SK-N-SH (cell line): ENCODE data around the gene OR2H2. TPM values are rescaled to one million over a fixed set of nuclear protein-coding genes. Genes with fewer than 3 reads are reported as not detected.

Experiments
- CTCF ChIA-PET: fragments of 300-600, 350-600 bp; formaldehyde crosslinking; extraction: SDS; loops from one replicate; lab custom pipeline; 2021; lab: Yijun Ruan, JAX
- POLR2A ChIA-PET: fragments of 350-600 bp; sonication (Branson Sonifier 250); formaldehyde crosslinking; extraction: SDS; loops from one replicate; lab custom pipeline; 2020; ENCODE audit warnings: antibody characterized with exemption, inconsistent platforms; lab: Yijun Ruan, JAX
- DNase-seq: peaks from one replicate; pipeline ENCODE4 v3.0.0; 2012
- H2AFZ ChIP-seq: fragments of 200-600 bp; sonication (generic); 2 replicates; pipeline ENCODE4 v1.8.1; 2016; ENCODE audit warnings: antibody characterized with exemption, mild to moderate bottlenecking, low read depth
- H3F3A ChIP-seq: fragments of 200-600 bp; sonication (generic); replicated peaks from 2 replicates; pipeline ENCODE3; 2016; ENCODE audit warnings: antibody characterized with exemption, mild to moderate bottlenecking; ENCODE audit not compliant: insufficient read depth
- H3K27ac ChIP-seq, 2 experiments: fragments of 200-500 bp in 1 of 2; fragments of 200-600 bp in 1 of 2; sonication (Bioruptor generic) in 1 of 2; sonication (generic), shearing (Covaris generic) in 1 of 2; 2 replicates each; pipeline versions ENCODE4 v1.5.1 to v1.6.1; 2014 to 2016; ENCODE audit warnings: low read depth in 2 of 2, inconsistent platforms in 1 of 2, low read length in 1 of 2, mild to moderate bottlenecking in 1 of 2, mixed read lengths in 1 of 2
- H3K27me3 ChIP-seq: fragments of 200-600 bp; sonication (generic), shearing (Covaris generic); 2 replicates; pipeline ENCODE4 v1.6.1; 2016; ENCODE audit warnings: mixed run types; ENCODE audit not compliant: insufficient read depth
- H3K36me3 ChIP-seq, 2 experiments: fragments of 200-500 bp in 1 of 2; fragments of 200-600 bp in 1 of 2; sonication (Bioruptor generic) in 1 of 2; sonication (generic) in 1 of 2; replicated peaks in 1 of 2; 2 replicates each; pipeline versions ENCODE3 to v1.5.1; 2014 to 2016; ENCODE audit warnings: low read length in 1 of 2, mild to moderate bottlenecking in 1 of 2; ENCODE audit not compliant: insufficient read depth in 2 of 2, control insufficient read depth in 1 of 2
- H3K4me1 ChIP-seq, 2 experiments: fragments of 200-500 bp in 1 of 2; fragments of 200-600 bp in 1 of 2; sonication (Bioruptor generic) in 1 of 2; sonication (generic), shearing (Covaris generic) in 1 of 2; 2 replicates each; pipeline versions ENCODE4 v1.5.1 to v1.6.1; 2014 to 2016; ENCODE audit warnings: low read depth in 1 of 2, low read length in 1 of 2, mixed run types in 1 of 2; ENCODE audit not compliant: insufficient read depth in 2 of 2, control insufficient read depth in 1 of 2
- H3K4me2 ChIP-seq: fragments of 200-600 bp; sonication (generic), shearing (Covaris generic); 2 replicates; pipeline ENCODE4 v1.6.1; 2017; ENCODE audit warnings: mixed run types
- H3K4me3 ChIP-seq, 2 experiments: fragments of 200-500 bp in 1 of 2; fragments of 200-600 bp in 1 of 2; sonication (Bioruptor generic) in 1 of 2; sonication (generic), shearing (Covaris generic) in 1 of 2; 2 replicates each; pipeline versions ENCODE4 v1.5.1 to v1.8.1; 2014 to 2016; ENCODE audit warnings: low read depth in 2 of 2, inconsistent platforms in 1 of 2, low read length in 1 of 2, mild to moderate bottlenecking in 1 of 2, mixed read lengths in 1 of 2, moderate library complexity in 1 of 2
- H3K79me2 ChIP-seq: fragments of 200-600 bp; sonication (generic); 2 replicates; pipeline ENCODE4 v1.8.1; 2017; ENCODE audit warnings: mild to moderate bottlenecking; ENCODE audit not compliant: insufficient read depth
- H3K9ac ChIP-seq: fragments of 200-600 bp; sonication (generic); 2 replicates; pipeline ENCODE4 v1.6.1; 2017; ENCODE audit warnings: mixed run types
- H3K9me2 ChIP-seq: fragments of 200-600 bp; sonication (generic); 2 replicates; pipeline ENCODE4 v1.6.1; 2017; ENCODE audit warnings: mixed run types
- H3K9me3 ChIP-seq: fragments of 200-600 bp; sonication (generic); 2 replicates; pipeline ENCODE4 v1.6.1; 2017; ENCODE audit warnings: mixed run types, mild to moderate bottlenecking, moderate library complexity
- H4K20me1 ChIP-seq: fragments of 200-600 bp; sonication (generic); 2 replicates; pipeline ENCODE4 v1.6.1; 2017; ENCODE audit warnings: mild to moderate bottlenecking, mixed run types; ENCODE audit not compliant: insufficient read depth
- FOXJ3 ChIP-seq: sonication (generic); formaldehyde crosslinking; IDR thresholded peaks from 2 replicates; pipeline ENCODE4 v1.5.1; 2020; ENCODE audit warnings: mild to moderate bottlenecking, missing genetic modification reagents
- NRF1 ChIP-seq: IDR thresholded peaks from 2 replicates; pipeline ENCODE4 v1.6.1; 2012; ENCODE audit warnings: low read depth, mild to moderate bottlenecking, low read length
- POLR2AphosphoS5 ChIP-seq: IDR thresholded peaks from 2 replicates; pipeline ENCODE4 v1.6.1; 2012; ENCODE audit warnings: low read depth, low read length
- SMC3 ChIP-seq: IDR thresholded peaks from 2 replicates; pipeline ENCODE4 v1.6.1; 2012; ENCODE audit warnings: low read depth, low read length, improper control_type of control experiment
- TAF1 ChIP-seq: IDR thresholded peaks from 2 replicates; pipeline ENCODE4 v1.6.1; 2012; ENCODE audit warnings: low read depth, mild to moderate bottlenecking, low read length, moderate library complexity, borderline replicate concordance
- WGBS: methylation state at CpG from one replicate; pipeline ENCODE4 v1.1.6; 2017; ENCODE audit warnings: low lambda C conversion rate; 5-methylcytosine and 5-hydroxymethylcytosine counted together
- polyA plus RNA-seq, 3 experiments: library from polyadenylated mRNA; depleted of rRNA; stranded (reverse); fragments of >200 nt; gene quantifications; 2 replicates each; pipeline ENCODE4 v1.2.3, GENCODE V29; 2012
- TF ChIP-seq, protein P1 (sequence below): IDR thresholded peaks from 2 replicates; pipeline ENCODE4 v1.4.0; 2012; ENCODE audit warnings: low read depth, borderline replicate concordance
- TF ChIP-seq, protein P2 (sequence below): IDR thresholded peaks from 2 replicates; pipeline ENCODE4 v1.4.0; 2012; ENCODE audit warnings: low read depth, borderline replicate concordance
- TF ChIP-seq, protein P3 (sequence below): IDR thresholded peaks from 2 replicates; pipeline ENCODE4 v1.6.1; 2012; ENCODE audit warnings: mild to moderate bottlenecking, low read depth, low read length, moderate library complexity
- TF ChIP-seq, protein P4 (sequence below): fragments of 150-350 bp; IDR thresholded peaks from 2 replicates; pipeline ENCODE4 v1.6.1; 2017; ENCODE audit warnings: antibody characterized with exemption, low read length, low read depth, borderline replicate concordance

Gene OR2H2
- polyA plus RNA-seq, 1 of the 3 experiments (the other 2 are of a cell fraction) = not detected

DNA sequence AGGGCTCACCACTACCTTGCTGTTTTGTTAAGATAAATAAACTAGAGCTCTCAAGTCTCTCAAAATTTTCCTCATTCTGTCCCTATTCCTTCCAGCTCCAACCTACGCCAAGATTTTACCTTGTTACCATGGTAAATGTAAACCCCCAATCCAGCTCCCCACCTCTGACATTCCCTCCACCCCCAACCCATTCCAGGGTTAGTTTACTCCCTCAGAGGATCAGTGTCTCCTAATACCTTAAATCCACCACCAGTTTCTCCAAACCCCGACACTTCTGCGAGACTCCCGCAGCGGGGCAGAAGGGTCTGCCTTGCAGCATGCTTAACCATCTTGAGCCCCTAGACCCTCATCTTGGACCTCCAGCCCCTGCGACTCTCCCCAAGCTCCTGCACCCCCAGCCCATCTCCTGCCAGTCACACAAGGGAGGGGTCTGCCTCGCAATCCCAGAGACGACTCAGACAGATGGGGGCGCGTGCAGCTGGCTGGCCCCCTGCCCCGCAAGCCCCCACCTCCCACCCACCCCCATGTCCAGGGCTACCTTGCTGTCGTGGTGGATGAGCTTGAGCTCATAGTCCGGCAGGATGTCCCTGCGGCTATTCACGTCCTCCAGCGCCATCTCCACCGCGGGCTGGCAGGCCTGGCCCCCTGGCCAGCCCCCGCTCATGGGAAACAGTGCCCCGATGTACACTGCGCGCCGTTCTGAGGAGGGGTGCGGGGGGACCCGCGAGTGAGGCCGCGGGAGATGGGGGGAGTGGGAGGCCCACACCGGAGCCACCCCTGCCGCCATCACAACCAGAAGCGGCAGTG is 42.2 kb downstream of the OR2H2 start (continued):
- TF ChIP-seq TAF1 = no peak

DNA sequence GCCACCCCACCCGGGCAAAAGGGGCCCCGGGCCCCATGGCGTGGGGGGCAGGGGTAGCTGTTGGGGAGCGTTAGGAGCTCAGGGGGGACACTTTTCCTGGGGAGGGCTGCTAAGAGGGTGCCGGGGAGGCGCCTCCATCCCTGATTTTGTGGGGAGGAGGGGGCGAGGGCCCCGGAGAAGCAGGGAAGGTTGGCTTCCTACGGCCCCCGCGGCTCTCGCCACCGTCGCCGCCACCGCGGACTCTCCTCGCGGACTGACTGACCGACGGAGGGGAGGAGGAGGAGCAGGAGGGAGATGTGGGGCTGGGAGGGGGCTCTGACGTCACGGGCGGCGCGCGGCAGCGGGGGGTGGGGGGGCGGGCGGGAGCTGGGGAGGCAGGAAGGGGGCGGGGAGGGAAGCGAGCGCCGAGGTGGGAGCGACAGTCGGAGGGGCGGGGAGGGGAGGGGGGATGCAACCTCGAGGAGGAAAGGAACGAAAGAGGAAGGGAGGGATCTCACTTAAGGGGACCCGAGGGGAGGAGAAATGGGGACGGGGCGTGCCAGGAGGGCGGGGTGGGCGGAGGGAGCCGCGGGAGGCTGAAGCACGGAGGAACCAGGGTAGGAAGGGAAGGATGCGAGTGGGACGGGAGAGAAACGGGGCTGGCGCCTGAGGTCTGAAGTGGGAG is 43.0 kb downstream of the OR2H2 start:
- Histone ChIP-seq H3K36me3 (peaks cover 0 to 12% of the 10 kb centered on the region in 2 experiments), H3K9me3 (no peaks in the 10 kb centered on the region), H3K4me2 (peak overlapping the region; percentile 99), H3K79me2 (peaks cover 14% of the 10 kb centered on the region; the same call in 1 of the 2 replicates), H4K20me1 (no peaks in the 10 kb centered on the region), H3K9me2 (no peaks in the 10 kb centered on the region), H2AFZ (peak overlapping the region; percentile 82), H3F3A (no peaks in the 10 kb centered on the region), H3K27ac (peak overlapping the region; percentile 50 to 74; a peak in 3 of 4 replicates), H3K4me3 (peak overlapping the region; percentile 54 to 74), H3K4me1 (peaks cover 16 to 20% of the 10 kb centered on the region in 2 experiments; a peak in 2 of 4 replicates), H3K27me3 (no peaks in the 10 kb centered on the region), H3K9ac (peak overlapping the region; percentile 66)
- under 1% methylated on average over 42 of the region's 51 CpGs for WGBS
- TF ChIP-seq, protein P1, sequence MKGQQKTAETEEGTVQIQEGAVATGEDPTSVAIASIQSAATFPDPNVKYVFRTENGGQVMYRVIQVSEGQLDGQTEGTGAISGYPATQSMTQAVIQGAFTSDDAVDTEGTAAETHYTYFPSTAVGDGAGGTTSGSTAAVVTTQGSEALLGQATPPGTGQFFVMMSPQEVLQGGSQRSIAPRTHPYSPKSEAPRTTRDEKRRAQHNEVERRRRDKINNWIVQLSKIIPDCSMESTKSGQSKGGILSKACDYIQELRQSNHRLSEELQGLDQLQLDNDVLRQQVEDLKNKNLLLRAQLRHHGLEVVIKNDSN = no peak
- TF ChIP-seq NRF1 (no peak), TAF1 (0 out of 2 replicates have a peak, but pooled peaks have one; percentile 14), POLR2AphosphoS5 (peak; percentile 44; the same call in 1 of the 2 replicates), SMC3 (no peak), FOXJ3 (CRISPR knock-in tag) (no peak)
- TF ChIP-seq, protein P2, sequence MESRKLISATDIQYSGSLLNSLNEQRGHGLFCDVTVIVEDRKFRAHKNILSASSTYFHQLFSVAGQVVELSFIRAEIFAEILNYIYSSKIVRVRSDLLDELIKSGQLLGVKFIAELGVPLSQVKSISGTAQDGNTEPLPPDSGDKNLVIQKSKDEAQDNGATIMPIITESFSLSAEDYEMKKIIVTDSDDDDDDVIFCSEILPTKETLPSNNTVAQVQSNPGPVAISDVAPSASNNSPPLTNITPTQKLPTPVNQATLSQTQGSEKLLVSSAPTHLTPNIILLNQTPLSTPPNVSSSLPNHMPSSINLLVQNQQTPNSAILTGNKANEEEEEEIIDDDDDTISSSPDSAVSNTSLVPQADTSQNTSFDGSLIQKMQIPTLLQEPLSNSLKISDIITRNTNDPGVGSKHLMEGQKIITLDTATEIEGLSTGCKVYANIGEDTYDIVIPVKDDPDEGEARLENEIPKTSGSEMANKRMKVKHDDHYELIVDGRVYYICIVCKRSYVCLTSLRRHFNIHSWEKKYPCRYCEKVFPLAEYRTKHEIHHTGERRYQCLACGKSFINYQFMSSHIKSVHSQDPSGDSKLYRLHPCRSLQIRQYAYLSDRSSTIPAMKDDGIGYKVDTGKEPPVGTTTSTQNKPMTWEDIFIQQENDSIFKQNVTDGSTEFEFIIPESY = no peak
- TF ChIP-seq, protein P3, sequence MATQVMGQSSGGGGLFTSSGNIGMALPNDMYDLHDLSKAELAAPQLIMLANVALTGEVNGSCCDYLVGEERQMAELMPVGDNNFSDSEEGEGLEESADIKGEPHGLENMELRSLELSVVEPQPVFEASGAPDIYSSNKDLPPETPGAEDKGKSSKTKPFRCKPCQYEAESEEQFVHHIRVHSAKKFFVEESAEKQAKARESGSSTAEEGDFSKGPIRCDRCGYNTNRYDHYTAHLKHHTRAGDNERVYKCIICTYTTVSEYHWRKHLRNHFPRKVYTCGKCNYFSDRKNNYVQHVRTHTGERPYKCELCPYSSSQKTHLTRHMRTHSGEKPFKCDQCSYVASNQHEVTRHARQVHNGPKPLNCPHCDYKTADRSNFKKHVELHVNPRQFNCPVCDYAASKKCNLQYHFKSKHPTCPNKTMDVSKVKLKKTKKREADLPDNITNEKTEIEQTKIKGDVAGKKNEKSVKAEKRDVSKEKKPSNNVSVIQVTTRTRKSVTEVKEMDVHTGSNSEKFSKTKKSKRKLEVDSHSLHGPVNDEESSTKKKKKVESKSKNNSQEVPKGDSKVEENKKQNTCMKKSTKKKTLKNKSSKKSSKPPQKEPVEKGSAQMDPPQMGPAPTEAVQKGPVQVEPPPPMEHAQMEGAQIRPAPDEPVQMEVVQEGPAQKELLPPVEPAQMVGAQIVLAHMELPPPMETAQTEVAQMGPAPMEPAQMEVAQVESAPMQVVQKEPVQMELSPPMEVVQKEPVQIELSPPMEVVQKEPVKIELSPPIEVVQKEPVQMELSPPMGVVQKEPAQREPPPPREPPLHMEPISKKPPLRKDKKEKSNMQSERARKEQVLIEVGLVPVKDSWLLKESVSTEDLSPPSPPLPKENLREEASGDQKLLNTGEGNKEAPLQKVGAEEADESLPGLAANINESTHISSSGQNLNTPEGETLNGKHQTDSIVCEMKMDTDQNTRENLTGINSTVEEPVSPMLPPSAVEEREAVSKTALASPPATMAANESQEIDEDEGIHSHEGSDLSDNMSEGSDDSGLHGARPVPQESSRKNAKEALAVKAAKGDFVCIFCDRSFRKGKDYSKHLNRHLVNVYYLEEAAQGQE = no peak
- TF ChIP-seq, protein P4, sequence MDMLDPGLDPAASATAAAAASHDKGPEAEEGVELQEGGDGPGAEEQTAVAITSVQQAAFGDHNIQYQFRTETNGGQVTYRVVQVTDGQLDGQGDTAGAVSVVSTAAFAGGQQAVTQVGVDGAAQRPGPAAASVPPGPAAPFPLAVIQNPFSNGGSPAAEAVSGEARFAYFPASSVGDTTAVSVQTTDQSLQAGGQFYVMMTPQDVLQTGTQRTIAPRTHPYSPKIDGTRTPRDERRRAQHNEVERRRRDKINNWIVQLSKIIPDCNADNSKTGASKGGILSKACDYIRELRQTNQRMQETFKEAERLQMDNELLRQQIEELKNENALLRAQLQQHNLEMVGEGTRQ = no peak
- ChIA-PET POLR2A (interaction anchor here (1.1 kb wide), 1 partner anchor 16 kb away, joined by 5 read pairs; no protein-coding TSS in a partner anchor), CTCF (interaction anchor here (0.6 to 7.6 kb wide), 13 partner anchors 9 to 704 kb away, joined by 3 to 79 read pairs (median 4); partner anchors contain the start of gene TRIM27)
- peak; percentile 94 for DNase-seq
